Transverse colon (tissue), 4 donors: ENCODE measurements around the gene LHX3.

Source experiments
- CTCF ChIP-seq, 5 experiments: fragments of 200-600 bp in 3 of 5; fragments of 450-650 bp in 2 of 5; sonication (generic) in 3 of 5; IDR thresholded peaks; 1 replicate in 2 of 5; 2 replicates in 3 of 5; pipeline ENCODE4 v1.5.1; 2016 to 2017; ENCODE audit warnings: antibody characterized with exemption in 5 of 5, inconsistent platforms in 3 of 5, mild to moderate bottlenecking in 2 of 5, moderate library complexity in 1 of 5
- EP300 ChIP-seq: sonication (generic); formaldehyde crosslinking; IDR thresholded peaks from one replicate; pipeline ENCODE4 v1.6.1; 2017; ENCODE audit warnings: antibody characterized with exemption, low read depth
- POLR2AphosphoS5 ChIP-seq, 3 donors: sonication (generic); formaldehyde crosslinking; IDR thresholded peaks; one replicate each; pipeline ENCODE4 v1.6.1; 2016; ENCODE audit warnings: antibody characterized with exemption in 3 of 3

GRCh38 chr9:136193127-136193890, 11.6 kb downstream of the LHX3 start:
- TF ChIP-seq POLR2AphosphoS5 (IDR thresholded peaks at IDR 0.05) (no peak), EP300 (no peak), CTCF (IDR thresholded peaks at IDR 0.05) (no peak)
